Breast epithelium (tissue), 4 donors: ENCODE measurements around the gene MTF2. TPM values are rescaled to one million over a fixed set of nuclear protein-coding genes. Genes with fewer than 3 reads are reported as not detected.
"Not testable (repeated sequence)": the region's sequence is repeated elsewhere in the genome, so short reads cannot be mapped to it uniquely, and the experiment has no call there.

Source experiments
- DNase-seq, 2 donors: peaks; one replicate each; pipeline ENCODE4 v3.0.0-alpha.2; 2019; ENCODE audit warnings: low spot score in 2 of 2
- H3K27ac ChIP-seq, 2 donors: fragments of 200-600 bp; sonication (generic) in 1 of 2; one replicate each; pipeline ENCODE4 v1.5.1; 2016 to 2019; ENCODE audit warnings: mild to moderate bottlenecking in 1 of 2
- H3K27me3 ChIP-seq, 2 donors: fragments of 200-600 bp; sonication (generic) in 1 of 2; one replicate each; pipeline versions ENCODE4 v1.5.1 to v1.6.0; 2017 to 2019; ENCODE audit warnings: control low read depth in 1 of 2, mild to moderate bottlenecking in 1 of 2
- H3K36me3 ChIP-seq: fragments of 200-600 bp; one replicate; pipeline ENCODE4 v1.5.1; 2019
- H3K4me1 ChIP-seq, 2 donors: fragments of 200-600 bp; sonication (generic); one replicate each; pipeline ENCODE4 v1.5.1; 2016 to 2019; ENCODE audit warnings: control low read depth in 1 of 2
- H3K4me3 ChIP-seq, 3 donors: fragments of 200-600 bp; sonication (generic); 1 replicate in 2 of 3; 2 replicates in 1 of 3; pipeline ENCODE4 v1.5.1; 2016 to 2019; ENCODE audit warnings: mild to moderate bottlenecking in 3 of 3, moderate library complexity in 2 of 3
- H3K9me3 ChIP-seq, 2 donors: fragments of 200-600 bp; sonication (generic) in 1 of 2; one replicate each; pipeline ENCODE4 v1.5.1; 2016 to 2019; ENCODE audit warnings: control low read depth in 1 of 2
- POLR2A ChIP-seq: fragments of 450-650 bp; IDR thresholded peaks from one replicate; pipeline ENCODE4 v1.6.1; 2016; ENCODE audit warnings: antibody characterized with exemption, mild to moderate bottlenecking, moderate library complexity
- POLR2AphosphoS5 ChIP-seq, 3 donors: sonication (generic); formaldehyde crosslinking; IDR thresholded peaks; one replicate each; pipeline ENCODE4 v1.6.1; 2017; ENCODE audit warnings: antibody characterized with exemption in 3 of 3
- intact Hi-C: fragments of 100-400 bp; cut with DNase I; formaldehyde crosslinking; loops from one replicate; pipeline ENCODE4 v1.15.1; 2023; ENCODE audit warnings: low total_unique reads
- total RNA-seq, 3 donors: library from RNA; depleted of rRNA; stranded (reverse); fragments of >200 nt; gene quantifications; one replicate each; pipeline ENCODE4 v1.1.0, GENCODE V29; 2016
- TF ChIP-seq, protein P1 (sequence below), 3 donors: fragments of 450-650 bp; IDR thresholded peaks; one replicate each; pipeline ENCODE4 v1.5.1; 2016 to 2017; ENCODE audit warnings: antibody characterized with exemption in 3 of 3, mild to moderate bottlenecking in 3 of 3, moderate library complexity in 3 of 3

MTF2 gene
- 10 to 100 TPM; 11.0 to 37.9 (median 32.1) TPM for total RNA-seq

DNA sequence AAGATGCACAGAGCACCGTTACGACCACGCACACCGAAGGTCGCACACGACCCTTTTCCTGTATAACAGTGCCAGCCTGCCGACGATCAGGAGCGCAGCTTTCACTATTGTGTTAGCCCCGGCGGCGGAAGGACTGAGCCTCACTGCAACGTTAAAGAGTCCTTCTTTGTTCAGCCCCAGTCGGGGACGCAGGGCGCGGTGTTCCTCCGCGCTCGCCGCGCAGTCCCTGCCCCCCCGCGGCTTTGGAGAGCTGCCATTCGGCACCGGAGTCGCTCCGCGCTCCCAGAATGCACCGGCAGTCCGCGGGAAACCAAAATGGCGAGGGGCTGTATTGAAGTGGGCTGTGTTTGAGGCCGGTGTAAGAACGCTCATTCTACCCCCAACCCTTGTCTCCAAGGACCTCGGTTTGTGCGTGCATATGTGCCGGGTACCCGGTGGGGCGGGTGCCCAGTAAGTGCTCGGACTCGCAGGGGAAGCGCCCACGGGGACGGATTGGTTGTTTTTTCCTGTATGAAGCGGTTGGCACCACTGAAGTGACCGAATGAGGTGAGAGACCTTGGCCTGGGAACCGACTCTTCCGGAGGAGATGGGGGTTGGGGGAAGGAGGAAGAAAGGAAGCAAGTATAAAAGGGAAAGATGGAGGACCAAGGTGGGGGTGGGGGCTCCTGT lies at the start of gene MTF2:
MTF2 (plus strand) TSS at position 298 of the 669 bp plus-strand sequence; CDS start at position 542, 244 bp downstream.
- no peaks in the 10 kb centered on the region for H3K27me3 ChIP-seq
- H3K9me3 ChIP-seq, result no peaks in the 10 kb centered on the region
- TF ChIP-seq POLR2A (peak; percentile 63), POLR2AphosphoS5 (IDR thresholded peaks at IDR 0.05) (peak; percentile 96 to 98 (median 96))
- TF ChIP-seq, protein P1, sequence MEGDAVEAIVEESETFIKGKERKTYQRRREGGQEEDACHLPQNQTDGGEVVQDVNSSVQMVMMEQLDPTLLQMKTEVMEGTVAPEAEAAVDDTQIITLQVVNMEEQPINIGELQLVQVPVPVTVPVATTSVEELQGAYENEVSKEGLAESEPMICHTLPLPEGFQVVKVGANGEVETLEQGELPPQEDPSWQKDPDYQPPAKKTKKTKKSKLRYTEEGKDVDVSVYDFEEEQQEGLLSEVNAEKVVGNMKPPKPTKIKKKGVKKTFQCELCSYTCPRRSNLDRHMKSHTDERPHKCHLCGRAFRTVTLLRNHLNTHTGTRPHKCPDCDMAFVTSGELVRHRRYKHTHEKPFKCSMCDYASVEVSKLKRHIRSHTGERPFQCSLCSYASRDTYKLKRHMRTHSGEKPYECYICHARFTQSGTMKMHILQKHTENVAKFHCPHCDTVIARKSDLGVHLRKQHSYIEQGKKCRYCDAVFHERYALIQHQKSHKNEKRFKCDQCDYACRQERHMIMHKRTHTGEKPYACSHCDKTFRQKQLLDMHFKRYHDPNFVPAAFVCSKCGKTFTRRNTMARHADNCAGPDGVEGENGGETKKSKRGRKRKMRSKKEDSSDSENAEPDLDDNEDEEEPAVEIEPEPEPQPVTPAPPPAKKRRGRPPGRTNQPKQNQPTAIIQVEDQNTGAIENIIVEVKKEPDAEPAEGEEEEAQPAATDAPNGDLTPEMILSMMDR (IDR thresholded peaks at IDR 0.05), result no peak
- H3K27ac ChIP-seq, result peak within 1 kb of the TSS; percentile 92 to 94
- H3K36me3 ChIP-seq, result no peaks in the 10 kb centered on the region
- intact Hi-C loops, result no loop called here
- no peaks in the 10 kb centered on the region for H3K4me1 ChIP-seq
- H3K4me3 ChIP-seq, result peak within 1 kb of the TSS; percentile 83 to 92 (median 88)
- peak; percentile 90 to 95 for DNase-seq

DNA sequence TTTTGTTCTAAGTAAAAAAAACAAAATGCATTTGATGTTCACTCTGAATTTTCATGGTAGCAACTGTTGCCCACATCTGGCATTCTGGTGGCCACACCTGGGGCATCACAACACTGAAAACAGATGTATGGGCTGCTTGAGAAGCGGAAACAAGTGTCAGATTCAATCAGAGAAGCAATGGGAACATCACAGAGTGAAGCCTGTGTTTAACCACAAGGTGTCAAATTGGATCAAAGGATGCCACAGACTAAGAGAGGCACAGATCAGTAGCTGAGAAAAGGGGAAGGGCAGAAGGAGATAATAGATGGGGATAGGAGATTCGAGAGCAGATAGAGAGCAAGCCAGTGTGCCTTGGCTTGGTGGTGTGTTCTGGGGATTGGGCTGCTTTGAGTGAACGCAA lies 49.8 kb upstream of the MTF2 start:
- intact Hi-C loops, result no loop called here
- no peak overlapping the region for H3K4me3 ChIP-seq
- H3K9me3 ChIP-seq, result no peaks in the 10 kb centered on the region
- no peaks in the 10 kb centered on the region for H3K36me3 ChIP-seq
- H3K4me1 ChIP-seq, result no peaks in the 10 kb centered on the region
- no peak for DNase-seq
- TF ChIP-seq POLR2AphosphoS5 (IDR thresholded peaks at IDR 0.05) (no peak), POLR2A (no peak)
- TF ChIP-seq, protein P1 (IDR thresholded peaks at IDR 0.05), result no peak
- no peak overlapping the region for H3K27ac ChIP-seq
- no peaks in the 10 kb centered on the region for H3K27me3 ChIP-seq

DNA sequence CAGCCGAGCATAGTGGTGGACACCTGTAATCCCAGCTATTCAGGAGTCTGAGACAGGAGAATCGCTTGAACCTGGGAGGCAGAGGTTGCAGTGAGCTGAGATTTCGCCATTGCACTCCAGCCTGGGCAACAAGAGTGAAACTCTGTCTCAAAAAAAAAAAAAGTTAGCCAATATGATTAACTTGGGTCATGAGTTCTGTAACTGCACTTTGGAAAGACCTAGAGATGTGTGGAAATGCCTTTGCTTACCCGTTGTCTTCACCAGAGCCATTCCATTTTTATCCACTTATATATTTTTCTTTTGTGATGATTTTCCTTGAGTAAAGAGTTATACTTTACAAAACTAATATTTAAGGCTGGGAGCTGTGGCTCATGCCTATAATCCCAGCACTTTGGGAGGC lies 48.9 kb upstream of the MTF2 start:
- H3K4me1 ChIP-seq, H3K27me3 ChIP-seq, H3K36me3 ChIP-seq, H3K27ac ChIP-seq, DNase-seq, H3K9me3 ChIP-seq, intact Hi-C loops, H3K4me3 ChIP-seq: not testable (repeated sequence)

DNA sequence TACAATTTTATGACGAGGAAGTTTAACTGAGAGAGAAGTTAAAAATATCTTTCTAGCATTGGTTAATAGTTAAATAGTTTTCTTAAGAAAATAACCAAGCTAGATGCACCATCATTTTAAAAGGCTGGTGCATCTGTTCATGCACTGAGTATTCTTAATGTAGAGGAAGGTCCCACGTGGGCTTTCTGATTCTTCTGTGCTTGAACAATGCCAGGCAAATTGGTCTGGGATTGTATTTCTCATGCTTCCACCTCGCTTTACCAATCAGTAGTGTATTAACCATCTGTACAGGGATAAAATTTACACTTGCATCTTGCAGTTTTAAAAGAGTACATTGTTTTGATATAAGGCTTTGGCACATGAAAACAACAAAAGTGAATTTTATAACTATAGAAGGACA lies 47.4 kb upstream of the MTF2 start:
- no peak overlapping the region for H3K4me3 ChIP-seq
- intact Hi-C loops, result no loop called here
- TF ChIP-seq POLR2AphosphoS5 (IDR thresholded peaks at IDR 0.05) (no peak), POLR2A (no peak)
- TF ChIP-seq, protein P1 (IDR thresholded peaks at IDR 0.05), result no peak
- no peaks in the 10 kb centered on the region for H3K36me3 ChIP-seq
- no peaks in the 10 kb centered on the region for H3K27me3 ChIP-seq
- H3K4me1 ChIP-seq, result no peaks in the 10 kb centered on the region
- no peaks in the 10 kb centered on the region for H3K9me3 ChIP-seq
- no peak overlapping the region for H3K27ac ChIP-seq
- DNase-seq, result no peak

DNA sequence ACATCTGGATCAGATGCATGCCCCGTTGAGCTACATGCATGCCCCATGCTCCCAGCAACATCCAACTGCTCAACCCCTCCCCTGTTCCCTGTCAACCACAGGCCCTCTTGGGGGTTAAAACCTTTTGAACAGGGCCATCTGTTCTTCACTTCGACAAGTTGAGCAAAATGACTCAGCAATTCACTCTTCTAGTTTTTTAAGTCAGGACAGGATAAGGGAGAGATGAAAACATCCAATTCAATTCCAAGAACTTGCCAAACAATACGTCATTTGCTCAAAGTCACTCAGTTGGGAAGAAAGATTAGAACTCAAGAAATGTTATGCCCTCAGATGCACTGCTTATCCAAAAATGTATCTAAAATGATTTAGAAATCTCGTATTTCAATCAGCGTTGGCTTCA lies 46.1 kb upstream of the MTF2 start:
- Histone ChIP-seq H3K27me3 (no peaks in the 10 kb centered on the region), H3K36me3 (no peaks in the 10 kb centered on the region), H3K4me1 (no peaks in the 10 kb centered on the region), H3K9me3 (no peaks in the 10 kb centered on the region), H3K4me3 (no peak overlapping the region), H3K27ac (no peak overlapping the region)
- intact Hi-C loops, result no loop called here
- TF ChIP-seq POLR2AphosphoS5 (IDR thresholded peaks at IDR 0.05), result no peak
- TF ChIP-seq POLR2A, result no peak
- TF ChIP-seq, protein P1 (IDR thresholded peaks at IDR 0.05), result no peak
- no peak for DNase-seq
